Measurements from ENCODE around the gene MRPL50. TPM values are rescaled to one million over a fixed set of nuclear protein-coding genes. Genes with fewer than 3 reads are reported as not detected.
A peak's percentile ranks its signal among the peaks of the same experiment; 100 is the strongest.

MRPL50 gene
- total RNA-seq (ENCODE audit: insufficient read depth, low replicate concordance): 18.8 TPM

- DNase-seq (ENCODE audit: low spot score): peak; percentile 100
Measured at GRCh38 chr9:101398068-101398929, at the start of gene MRPL50, which contains the start of gene ZNF189. Gene MRPL50, minus strand, starts transcription at chr9:101398618. Its CDS starts 26 bp downstream, at chr9:101398592. Gene ZNF189, plus strand, starts transcription at chr9:101398851. Its CDS starts 306 bp downstream, at chr9:101399157.

- DNase-seq (ENCODE audit: low spot score): no peak
Measured at GRCh38 chr9:101446732-101447131, 48.3 kb upstream of the MRPL50 start.

GRCh38 chr9:101445353-101446029 lies 47.1 kb upstream of the MRPL50 start:
- DNase-seq (ENCODE audit: low spot score): no peak

- DNase-seq (ENCODE audit: low spot score): no peak
Measured at GRCh38 chr9:101443364-101443771, 45.0 kb upstream of the MRPL50 start.

DNA sequence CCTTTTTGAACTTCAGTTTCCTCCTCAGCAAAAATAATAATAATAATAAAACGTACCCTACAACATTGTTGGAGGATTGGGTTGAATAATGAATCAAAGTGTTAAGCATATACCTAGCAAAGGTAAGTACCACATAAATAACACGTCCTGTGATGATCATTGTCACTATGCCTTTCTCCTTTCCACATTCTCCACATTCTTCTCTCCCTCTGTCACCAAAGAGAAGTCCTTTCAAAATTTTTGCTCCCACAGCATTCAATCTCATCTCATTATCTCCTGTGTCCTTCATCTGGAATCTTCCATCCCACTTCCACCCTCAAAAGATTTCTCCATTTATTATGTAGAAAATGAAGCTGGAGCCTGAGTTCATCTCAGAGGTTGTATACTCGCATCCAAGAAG lies 44.3 kb upstream of the MRPL50 start:
- no peak for DNase-seq (ENCODE audit: low spot score)

- DNase-seq (ENCODE audit: low spot score): no peak
Measured at GRCh38 chr9:101442318-101442717, 43.9 kb upstream of the MRPL50 start.

DNA sequence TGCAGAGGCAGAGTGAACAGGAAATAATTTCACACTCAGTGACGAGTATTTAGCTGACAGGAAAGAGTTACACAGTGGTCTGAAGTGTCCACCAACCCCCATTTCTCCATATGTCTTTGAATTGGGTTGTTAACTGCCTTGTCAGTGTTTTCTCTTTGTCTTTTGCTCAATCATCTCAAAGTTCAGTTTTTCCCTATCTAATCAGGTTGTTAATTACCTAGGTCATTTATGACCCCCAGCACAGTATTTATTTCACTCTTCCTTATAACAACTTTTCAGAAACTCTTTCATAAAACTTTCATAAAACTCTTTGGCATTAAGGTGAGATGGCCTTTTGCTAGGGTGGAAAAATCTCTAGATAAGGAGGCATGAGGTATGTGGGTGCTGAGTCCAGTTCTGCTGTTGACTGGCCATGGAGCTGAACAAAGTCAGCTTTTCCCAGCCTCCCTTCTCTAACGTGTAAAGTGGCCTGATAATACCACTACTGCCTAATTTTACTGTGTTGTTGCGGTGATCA lies 42.4 kb upstream of the MRPL50 start:
- DNase-seq (ENCODE audit: low spot score): no peak

DNA sequence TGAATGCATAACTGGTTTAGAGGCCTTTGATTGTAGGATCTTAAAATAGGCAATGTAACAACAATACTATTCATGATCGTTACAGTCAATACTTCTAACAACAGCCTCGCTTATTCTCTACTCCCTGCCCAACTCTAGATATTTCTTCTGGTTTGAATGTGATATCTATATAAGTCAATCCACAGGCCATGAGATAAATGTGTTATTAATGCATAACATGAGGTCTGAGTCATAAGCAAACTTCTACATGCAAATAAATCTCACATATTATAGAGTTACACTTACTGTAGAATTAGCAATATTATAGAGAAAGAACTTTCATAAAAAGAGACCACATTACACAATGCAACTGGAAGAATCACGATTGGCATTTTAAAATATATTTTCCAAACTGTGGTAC lies 40.1 kb upstream of the MRPL50 start:
- DNase-seq (ENCODE audit: low spot score): no peak

GRCh38 chr9:101437806-101438232 lies 39.4 kb upstream of the MRPL50 start:
- no peak for DNase-seq (ENCODE audit: low spot score)

DNA sequence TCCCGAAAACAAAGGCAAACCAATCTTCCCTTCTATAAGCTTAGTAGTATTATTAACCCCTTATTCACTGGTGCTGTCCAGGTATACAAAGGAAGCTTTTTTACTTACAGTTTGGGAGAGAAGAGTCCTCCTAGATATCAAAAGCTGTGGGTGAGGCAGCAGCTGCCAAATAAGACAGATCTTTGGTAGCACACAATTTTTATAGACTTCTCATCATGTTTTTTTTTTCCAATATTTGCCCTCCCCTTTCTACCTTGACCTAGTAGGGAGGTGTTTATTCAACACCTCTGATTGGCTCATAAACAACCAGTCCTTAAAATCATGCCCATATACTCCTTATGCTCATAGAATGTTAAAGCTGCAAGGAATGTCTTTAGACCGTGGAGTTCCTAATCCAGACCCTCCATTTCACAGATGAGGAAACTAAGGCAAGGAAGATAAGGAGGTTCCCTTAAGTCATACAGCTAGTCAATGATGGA lies 37.2 kb upstream of the MRPL50 start, which contains the start of gene ALDOB:
TSS of gene ALDOB (minus strand) at position 174 of the 479 bp plus-strand sequence. CDS start 4,887 bp downstream, outside the sequence.
- DNase-seq (ENCODE audit: low spot score): no peak

DNA sequence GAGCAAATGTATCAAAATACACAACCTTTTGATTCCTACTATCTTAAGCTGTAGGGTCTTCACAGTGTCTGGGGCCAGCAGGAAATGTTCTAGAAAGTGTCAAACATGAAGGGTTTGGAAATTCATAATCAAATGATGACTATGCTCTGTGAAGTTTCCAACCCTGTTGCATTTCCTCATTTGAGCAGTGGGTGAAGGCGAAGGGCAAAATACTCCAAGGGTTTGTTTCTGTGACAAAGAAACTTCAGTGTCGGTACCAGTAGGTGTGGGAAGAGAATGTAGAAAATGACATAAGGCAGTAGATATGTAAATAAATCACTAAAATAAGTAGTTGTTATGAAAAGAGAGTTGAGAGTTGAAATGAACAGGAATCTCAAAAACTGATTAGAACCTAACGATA lies 36.6 kb upstream of the MRPL50 start:
- DNase-seq (ENCODE audit: low spot score): no peak

- no peak for DNase-seq (ENCODE audit: low spot score)
Measured at GRCh38 chr9:101433229-101433628, 34.8 kb upstream of the MRPL50 start.

DNA sequence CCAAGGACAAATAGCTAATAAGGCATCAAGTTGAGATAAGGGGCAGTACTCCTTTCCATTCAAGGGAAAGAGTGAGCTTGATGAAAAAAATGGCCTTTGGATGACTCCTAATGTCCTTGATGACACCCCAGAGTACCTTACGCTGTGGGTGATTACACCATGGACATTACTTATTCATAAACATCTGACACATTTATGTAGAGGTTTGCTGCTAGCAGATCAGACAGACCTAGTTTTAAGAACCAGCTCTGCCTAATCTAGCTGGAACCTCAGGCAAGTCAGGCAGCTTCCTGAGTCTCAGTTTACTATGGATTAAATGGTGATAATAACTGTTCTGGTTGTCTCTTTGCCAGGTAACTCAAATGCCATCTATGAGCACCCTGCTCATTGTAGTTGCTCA lies 34.3 kb upstream of the MRPL50 start:
- DNase-seq (ENCODE audit: low spot score): no peak

GRCh38 chr9:101432171-101432570 lies 33.8 kb upstream of the MRPL50 start:
- DNase-seq (ENCODE audit: low spot score): no peak

DNA sequence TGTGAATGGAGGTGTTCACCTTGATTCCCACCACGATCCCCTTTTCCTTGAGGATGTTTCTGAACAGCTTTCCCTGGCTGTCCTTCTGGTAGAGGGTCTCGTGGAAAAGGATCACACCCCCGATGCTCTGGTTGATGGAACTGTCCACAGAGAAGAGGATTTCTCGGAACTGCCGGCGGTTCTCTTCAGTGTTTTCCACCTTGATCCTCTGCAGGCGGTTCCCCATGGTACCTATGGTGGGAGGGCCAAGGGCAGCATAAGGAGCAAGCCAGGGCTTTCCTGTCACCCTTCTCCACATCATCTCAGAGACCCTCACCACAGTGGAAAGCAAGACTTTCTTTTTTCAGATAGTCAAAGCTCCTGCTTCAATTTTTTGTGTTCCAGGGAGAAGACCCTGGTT lies 31.3 kb upstream of the MRPL50 start:
- DNase-seq (ENCODE audit: low spot score): no peak

- DNase-seq (ENCODE audit: low spot score): no peak
Measured at GRCh38 chr9:101428909-101429308, 30.5 kb upstream of the MRPL50 start.

DNA sequence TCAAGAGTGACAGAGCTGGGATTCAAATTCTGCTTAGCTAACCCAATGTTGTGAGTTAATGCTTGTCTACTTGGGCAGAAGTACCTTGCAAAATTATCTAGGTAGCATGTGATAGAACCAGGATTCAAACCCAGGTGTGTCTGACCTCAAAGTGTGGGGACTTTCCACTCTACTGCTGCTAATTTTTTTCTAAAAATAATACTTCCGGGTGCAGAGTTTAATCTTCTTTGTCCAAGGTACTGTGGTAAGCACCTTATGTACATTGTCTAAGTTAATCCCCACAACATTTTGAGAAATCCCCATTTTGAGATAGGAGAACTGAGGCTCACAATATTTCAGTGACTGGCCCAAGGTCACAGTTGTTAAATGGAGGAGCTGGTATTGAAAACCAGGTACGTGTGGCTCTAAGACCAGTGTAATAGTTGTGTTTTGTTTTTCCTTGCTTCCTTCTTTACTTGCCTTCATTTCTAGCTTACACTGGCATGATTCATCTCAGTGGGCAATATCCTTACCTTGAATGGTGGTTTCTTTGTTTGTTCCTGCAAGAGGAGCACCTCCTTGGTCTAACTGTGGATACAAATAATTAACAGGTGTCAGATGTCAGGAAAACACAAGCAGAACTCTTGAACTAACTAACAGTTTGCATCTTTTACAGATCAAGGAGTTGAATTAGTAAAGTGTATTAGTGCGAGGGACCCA lies 29.7 kb upstream of the MRPL50 start:
- no peak for DNase-seq (ENCODE audit: low spot score)

- DNase-seq (ENCODE audit: low spot score): no peak
Measured at GRCh38 chr9:101427358-101427757, 28.9 kb upstream of the MRPL50 start.

DNA sequence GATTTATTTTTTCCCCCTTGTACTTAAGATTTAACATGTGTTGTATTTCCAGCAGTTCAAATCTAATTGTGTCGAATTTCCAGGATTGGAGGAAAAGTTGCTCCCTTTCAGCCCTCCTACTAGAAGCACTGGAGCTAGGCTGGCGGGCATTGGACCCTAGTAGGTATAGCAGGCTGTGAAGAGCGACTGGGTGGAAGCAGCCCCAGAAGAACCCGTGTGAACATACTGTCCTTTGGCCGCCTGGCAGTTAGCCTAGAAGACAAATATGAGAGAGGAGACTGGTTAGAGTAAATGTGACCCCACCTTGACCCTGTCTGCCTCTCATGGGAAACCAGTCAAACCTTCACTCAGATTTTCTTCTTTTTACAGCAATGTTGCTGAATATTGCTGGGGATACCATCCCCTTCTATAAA lies 23.2 kb upstream of the MRPL50 start:
- DNase-seq (ENCODE audit: low spot score): no peak

DNA sequence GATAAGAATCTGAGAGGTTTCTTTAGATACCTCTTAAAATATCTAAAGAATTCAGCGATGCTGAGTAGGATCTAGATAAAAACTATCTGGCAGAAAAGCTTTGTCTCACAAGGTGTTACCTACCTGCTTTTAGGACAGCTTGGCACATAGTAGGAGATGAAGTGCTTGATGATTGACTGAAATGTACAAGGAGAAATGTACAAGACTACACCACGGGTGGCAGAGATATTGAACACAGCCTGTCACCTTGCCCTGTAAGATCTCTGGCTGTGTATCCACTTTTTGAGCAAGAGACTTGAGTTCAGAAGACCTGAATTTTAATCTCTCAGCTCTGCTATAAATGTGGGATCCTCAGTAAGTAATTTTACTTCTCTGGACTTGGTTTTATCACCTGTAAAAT lies 21.4 kb upstream of the MRPL50 start:
- no peak for DNase-seq (ENCODE audit: low spot score)

Data from umbilical cord (tissue), 2 donors.